HL-60 (cell line): ENCODE data around the gene NLRC4.

Experiments
- CTCF ChIP-seq: IDR thresholded peaks from one replicate; pipeline ENCODE4 v1.5.1; 2011; ENCODE audit warnings: low read length, control low read depth, inconsistent platforms; ENCODE audit not compliant: insufficient read depth
- POLR2AphosphoS5 ChIP-seq: IDR thresholded peaks from 2 replicates; pipeline ENCODE4 v1.6.1; 2012; ENCODE audit warnings: low read depth
- REST ChIP-seq: IDR thresholded peaks from 2 replicates; pipeline ENCODE4 v1.6.1; 2012; ENCODE audit warnings: low read depth; ENCODE audit not compliant: insufficient replicate concordance

DNA sequence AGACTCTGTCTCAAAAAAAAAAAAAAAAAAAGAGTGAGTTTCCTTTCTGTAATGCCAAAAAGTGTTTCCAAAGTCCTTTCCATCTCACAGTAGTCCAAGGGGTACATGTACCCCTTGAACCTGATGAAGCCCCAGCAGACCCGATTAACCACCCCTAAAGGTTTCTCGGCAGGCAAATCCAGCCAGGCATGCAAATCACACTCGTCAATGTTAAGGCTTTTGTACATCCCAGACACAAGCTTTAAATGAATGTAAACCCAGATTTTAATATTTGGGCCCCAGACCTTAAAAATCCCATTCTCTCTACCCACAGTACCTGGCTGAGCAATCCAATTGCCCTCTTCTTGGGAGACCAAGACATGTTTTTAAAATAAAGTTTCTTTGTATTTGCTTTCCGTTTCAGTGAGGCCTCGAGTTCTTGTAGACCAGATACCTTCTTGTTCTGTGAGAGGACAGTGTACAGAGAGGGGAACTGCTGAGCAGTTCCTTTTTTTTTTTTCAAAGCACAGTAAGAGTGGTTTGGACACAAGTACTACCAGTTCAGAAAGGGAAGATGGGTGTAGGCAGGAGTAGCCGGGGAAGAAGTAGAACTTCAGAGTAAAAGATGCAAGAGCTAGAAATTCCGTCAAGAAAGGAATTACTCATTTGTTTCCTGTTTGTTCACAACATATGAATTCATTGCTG, at the start of gene NLRC4:
- no peak for TF ChIP-seq CTCF
- TF ChIP-seq REST: no peak
- TF ChIP-seq POLR2AphosphoS5: no peak
